GM18907 (cell line): ENCODE results near the gene C21orf91.

Experiments used
- ATAC-seq: cut with Tn5 transposase; IDR thresholded peaks from one replicate; pipeline ENCODE4 v1.9.1; 2021; ENCODE audit warnings: mild to moderate bottlenecking, moderate library complexity; ENCODE audit not compliant: unreplicated experiment

C21orf91 gene

GRCh38 chr21:17798796-17799195, 20.4 kb downstream of the C21orf91 start:
- ATAC-seq = no peak

- no peak for ATAC-seq
These were observed 21.2 kb downstream of the C21orf91 start for GRCh38 chr21:17797967-17798366.

- no peak for ATAC-seq
These were observed 22.7 kb downstream of the C21orf91 start for GRCh38 chr21:17796503-17796902.

- ATAC-seq = no peak
These were observed 23.1 kb downstream of the C21orf91 start for GRCh38 chr21:17796037-17796403.

- no peak for ATAC-seq
These were observed 23.8 kb downstream of the C21orf91 start for GRCh38 chr21:17795146-17796036.

GRCh38 chr21:17794518-17795145, 24.5 kb downstream of the C21orf91 start:
- no peak for ATAC-seq

- ATAC-seq = peak; percentile 80
These were observed 25.7 kb downstream of the C21orf91 start for GRCh38 chr21:17793246-17794123.

- no peak for ATAC-seq
These were observed 29.5 kb downstream of the C21orf91 start for GRCh38 chr21:17789656-17790055.

GRCh38 chr21:17789069-17789468, 30.1 kb downstream of the C21orf91 start:
- no peak for ATAC-seq

GRCh38 chr21:17786851-17787181, 32.3 kb downstream of the C21orf91 start:
- ATAC-seq = no peak

GRCh38 chr21:17786071-17786850, 32.9 kb downstream of the C21orf91 start:
- no peak for ATAC-seq

GRCh38 chr21:17785403-17785788, 33.8 kb downstream of the C21orf91 start:
- ATAC-seq = no peak

- ATAC-seq = peak; percentile 56
These were observed 34.4 kb downstream of the C21orf91 start for GRCh38 chr21:17784604-17785402.

- peak; percentile 72 for ATAC-seq
These were observed 35.0 kb downstream of the C21orf91 start for GRCh38 chr21:17784180-17784598.

- ATAC-seq = peak; percentile 41
These were observed 35.5 kb downstream of the C21orf91 start for GRCh38 chr21:17783481-17784179.

GRCh38 chr21:17783003-17783402, 36.2 kb downstream of the C21orf91 start:
- ATAC-seq = no peak

GRCh38 chr21:17782051-17782450, 37.1 kb downstream of the C21orf91 start:
- no peak for ATAC-seq

- no peak for ATAC-seq
These were observed 37.6 kb downstream of the C21orf91 start for GRCh38 chr21:17781524-17781923.

- ATAC-seq = peak; percentile 51
These were observed 38.6 kb downstream of the C21orf91 start for GRCh38 chr21:17780539-17780938.
